Spleen (tissue), 7 donors: ENCODE results near the gene GOLGA8A.

ENCODE experiments used
- CTCF ChIP-seq, 11 experiments: fragments of 200-600 bp in 7 of 11; fragments of 450-650 bp in 4 of 11; sonication (generic) in 4 of 11; IDR thresholded peaks in 8 of 11; conservative IDR thresholded peaks in 3 of 11; 1 replicate in 7 of 11; 2 replicates in 4 of 11; pipeline versions ENCODE4 v1.4.0 to v1.8.0; 2016 to 2021; ENCODE audit warnings: antibody characterized with exemption in 11 of 11, inconsistent platforms in 4 of 11, mild to moderate bottlenecking in 1 of 11
- POLR2A ChIP-seq, 3 donors: fragments of 450-650 bp; IDR thresholded peaks; one replicate each; pipeline ENCODE4 v1.5.1; 2017; ENCODE audit warnings: antibody characterized with exemption in 3 of 3, mild to moderate bottlenecking in 1 of 3
- POLR2AphosphoS5 ChIP-seq, 3 donors: sonication (generic); formaldehyde crosslinking; IDR thresholded peaks; one replicate each; pipeline ENCODE4 v1.5.1; 2017; ENCODE audit warnings: antibody characterized with exemption in 3 of 3
- donor health status: DM: no; HTN: no; CAD: no; lungs with moderate emphysema.
- donor health status: DM: no; HTN: no; CAD: no.
- donor health status: DM: no; HTN: no; CAD: no.

DNA sequence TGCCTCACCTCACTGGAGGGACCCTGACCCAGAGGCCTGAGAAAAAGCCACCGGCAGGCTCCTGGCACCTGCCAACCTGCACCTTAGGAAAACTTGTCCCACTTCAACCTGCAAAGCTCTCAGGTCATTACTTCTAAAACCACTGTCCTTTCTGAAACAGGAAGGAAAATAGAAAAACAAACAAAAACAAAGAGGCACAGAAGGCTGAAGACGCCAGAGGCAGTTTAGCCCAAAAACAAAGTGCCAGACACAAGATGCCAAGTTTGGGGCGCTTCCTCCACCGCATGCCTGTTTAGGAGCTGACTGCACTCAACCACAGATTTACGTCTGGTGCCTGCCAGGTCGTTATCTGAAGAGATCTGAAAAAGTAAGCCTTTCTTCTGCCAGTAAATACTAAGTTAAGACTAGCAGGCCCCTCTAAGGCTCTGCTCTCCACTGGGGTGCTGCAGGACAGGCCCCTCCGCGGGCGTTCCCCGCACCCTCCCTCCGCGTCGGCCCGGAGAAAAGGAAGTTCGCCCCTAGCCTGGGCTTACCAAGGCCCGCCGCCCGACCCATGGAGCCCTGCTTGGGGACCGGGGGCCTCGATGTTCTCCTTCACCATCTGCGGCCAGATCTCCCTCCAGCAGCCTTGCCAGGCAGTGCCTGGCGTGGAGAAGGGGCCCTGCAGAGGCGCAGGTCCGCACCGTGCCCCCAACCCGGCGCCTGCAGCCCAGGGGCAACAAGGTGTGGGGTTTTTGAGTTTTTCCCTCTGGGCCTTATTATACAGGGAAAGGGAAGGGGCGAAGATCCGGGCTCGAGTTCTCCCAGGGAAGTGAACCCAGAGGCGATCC, 1.3 kb downstream of the GOLGA8A start:
- TF ChIP-seq CTCF (IDR thresholded peaks at IDR 0.05 in 8 of 11, conservative IDR thresholded peaks at IDR 0.05 in 3 of 11): no peak
- TF ChIP-seq POLR2A (IDR thresholded peaks at IDR 0.05): no peak
- TF ChIP-seq POLR2AphosphoS5 (IDR thresholded peaks at IDR 0.05): no peak
